A549 (cell line): ENCODE measurements around the gene SGCA.

ENCODE experiments used
- BHLHE40 ChIP-seq: IDR thresholded peaks from 2 replicates; pipeline ENCODE4 v1.6.1; 2012; ENCODE audit warnings: low read depth, low read length, inconsistent platforms
- CTCF ChIP-seq: fragments of >200 bp; sonication (Bioruptor Twin); formaldehyde crosslinking; IDR thresholded peaks from 3 replicates; pipeline ENCODE4 v1.5.1; 2016
- EP300 ChIP-seq, 2 experiments: fragments of >200 bp; sonication (Bioruptor Twin); formaldehyde crosslinking; IDR thresholded peaks; 2 replicates in 1 of 2; 3 replicates in 1 of 2; pipeline ENCODE4 v1.6.1; 2016 to 2017
- ESRRA ChIP-seq: fragments of 150-350 bp; IDR thresholded peaks from 2 replicates; pipeline ENCODE4 v1.6.1; 2014; ENCODE audit warnings: mild to moderate bottlenecking, low read length, borderline replicate concordance
- FOSL2 ChIP-seq, 2 experiments: fragments of 450-650 bp in 1 of 2; fragments of >200 bp in 1 of 2; sonication (Bioruptor Twin) in 1 of 2; formaldehyde crosslinking; IDR thresholded peaks; 2 replicates each; pipeline versions ENCODE4 v1.5.0 to v1.6.1; 2016 to 2020; ENCODE audit warnings: mild to moderate bottlenecking in 1 of 2, moderate library complexity in 1 of 2
- POLR2A ChIP-seq: IDR thresholded peaks from 2 replicates; pipeline ENCODE4 v1.6.1; 2012; ENCODE audit warnings: mild to moderate bottlenecking, low read length
- RAD21 ChIP-seq, 2 experiments: fragments of >200 bp in 1 of 2; sonication (Bioruptor Twin) in 1 of 2; formaldehyde crosslinking in 1 of 2; IDR thresholded peaks in 1 of 2; conservative IDR thresholded peaks in 1 of 2; 2 replicates in 1 of 2; 3 replicates in 1 of 2; pipeline ENCODE4 v1.6.1; 2012 to 2018; ENCODE audit warnings: inconsistent platforms in 1 of 2
- RARB ChIP-seq: fragments of 250-450 bp; sonication (Bioruptor Pico); IDR thresholded peaks from 2 replicates; pipeline ENCODE4 v1.8.0; 2021; ENCODE audit warnings: mild to moderate bottlenecking, moderate library complexity
- RFX5 ChIP-seq: fragments of 450-650 bp; IDR thresholded peaks from 2 replicates; pipeline ENCODE4 v1.7.1; 2014; ENCODE audit warnings: antibody characterized with exemption, mild to moderate bottlenecking, moderate library complexity
- ZNF302 ChIP-seq: fragments of 250-450 bp; sonication (Bioruptor Pico); IDR thresholded peaks from 2 replicates; pipeline ENCODE4 v1.9.0; 2021; ENCODE audit warnings: inconsistent platforms, mild to moderate bottlenecking, moderate library complexity
- TF ChIP-seq, protein P1 (sequence below): IDR thresholded peaks from 2 replicates; pipeline ENCODE4 v1.6.1; 2012

DNA sequence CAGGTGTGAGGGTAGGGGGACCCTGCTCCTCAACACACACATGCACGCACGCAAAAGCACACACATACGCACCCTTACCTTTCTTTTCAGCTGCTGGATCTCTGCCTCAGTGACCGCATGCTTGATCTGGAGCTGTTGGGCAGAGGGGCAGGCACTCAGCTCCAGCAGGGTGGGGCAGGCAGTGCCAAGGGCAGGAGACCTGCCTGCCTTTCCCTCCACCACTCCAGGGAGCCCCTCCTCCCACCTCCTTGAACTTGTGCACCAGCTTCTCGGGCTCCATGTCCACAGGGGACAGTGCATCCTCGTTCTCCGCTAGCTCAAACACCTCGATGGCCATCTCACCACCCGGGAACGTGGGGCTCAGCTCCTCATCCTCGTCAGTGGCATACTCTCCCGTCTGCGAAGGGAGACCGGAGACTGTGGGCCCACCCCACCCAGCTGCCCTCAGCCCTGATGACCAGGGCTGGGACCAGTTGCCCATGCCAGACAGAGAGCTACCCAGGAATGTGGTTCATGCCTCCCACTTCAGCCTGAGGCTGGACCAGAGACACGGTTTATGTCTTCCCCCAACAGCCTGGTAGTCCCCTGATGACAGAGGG lies 26.5 kb upstream of the SGCA start:
- TF ChIP-seq EP300 (IDR thresholded peaks at IDR 0.05) (no peak), CTCF (no peak), ESRRA (no peak), RAD21 (conservative IDR thresholded peaks at IDR 0.05 in 1 of 2, IDR thresholded peaks at IDR 0.05 in 1 of 2) (no peak), POLR2A (no peak), FOSL2 (IDR thresholded peaks at IDR 0.05) (no peak), FOSL2 (CRISPR knock-in tag; IDR thresholded peaks at IDR 0.05) (no peak), ZNF302 (no peak), BHLHE40 (no peak), RARB (CRISPR knock-in tag) (no peak), RFX5 (no peak)
- TF ChIP-seq, protein P1, sequence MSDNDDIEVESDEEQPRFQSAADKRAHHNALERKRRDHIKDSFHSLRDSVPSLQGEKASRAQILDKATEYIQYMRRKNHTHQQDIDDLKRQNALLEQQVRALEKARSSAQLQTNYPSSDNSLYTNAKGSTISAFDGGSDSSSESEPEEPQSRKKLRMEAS = no peak
